SIG-M5 (cell line): ENCODE measurements around the gene NPHP4.
"Not testable (repeated sequence)": the region's sequence is repeated elsewhere in the genome, so short reads cannot be mapped to it uniquely, and the experiment has no call there.

ENCODE experiments used
- DNase-seq: peaks from one replicate; lab custom pipeline; 2025; lab: John Stamatoyannopoulos, UW

NPHP4 gene

GRCh38 chr1:5855196-5855897, 136.9 kb downstream of the NPHP4 start:
- DNase-seq: no peak

- DNase-seq: no peak
Observed at GRCh38 chr1:5854754-5855153, 137.5 kb downstream of the NPHP4 start.

DNA sequence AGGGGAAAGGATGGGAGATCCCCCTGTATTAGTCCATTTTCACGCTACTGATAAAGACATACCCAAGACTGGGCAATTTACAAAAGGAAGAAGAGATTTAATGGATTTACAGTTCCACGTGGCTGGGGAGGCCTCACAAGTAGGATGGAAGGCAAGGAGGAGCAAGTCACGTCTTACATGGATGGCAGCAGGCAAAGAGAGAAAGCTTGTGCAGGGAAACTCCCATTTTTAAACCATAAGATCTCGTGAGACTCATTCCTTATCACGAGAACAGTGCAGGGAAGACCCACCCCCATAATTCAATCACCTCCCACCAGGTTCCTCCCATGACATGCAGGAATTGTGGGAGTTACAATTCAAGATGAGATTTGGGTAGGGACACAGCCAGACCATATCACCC, 138.4 kb downstream of the NPHP4 start:
- not testable (repeated sequence) for DNase-seq

DNA sequence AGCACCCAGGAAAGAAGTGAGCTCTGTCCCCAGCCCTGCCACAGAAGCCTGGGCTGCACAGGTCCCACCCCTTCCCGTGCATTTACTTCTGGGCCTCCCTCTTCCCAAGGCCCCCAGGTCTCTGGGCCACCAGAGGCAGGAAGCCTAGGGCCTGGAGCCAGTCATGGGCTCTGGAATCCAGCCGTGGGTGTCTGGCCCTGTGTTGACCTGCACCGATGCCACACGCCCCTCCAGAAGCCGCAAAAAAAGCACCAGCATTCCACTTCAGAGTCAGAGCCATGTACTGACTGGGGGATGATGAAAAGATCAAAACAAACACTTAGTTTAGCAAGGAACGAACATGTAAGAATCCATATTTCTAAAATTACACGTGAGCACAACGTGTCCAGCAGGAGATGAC, 141.7 kb downstream of the NPHP4 start:
- DNase-seq: no peak

GRCh38 chr1:5849550-5849949, 142.7 kb downstream of the NPHP4 start:
- no peak for DNase-seq

DNA sequence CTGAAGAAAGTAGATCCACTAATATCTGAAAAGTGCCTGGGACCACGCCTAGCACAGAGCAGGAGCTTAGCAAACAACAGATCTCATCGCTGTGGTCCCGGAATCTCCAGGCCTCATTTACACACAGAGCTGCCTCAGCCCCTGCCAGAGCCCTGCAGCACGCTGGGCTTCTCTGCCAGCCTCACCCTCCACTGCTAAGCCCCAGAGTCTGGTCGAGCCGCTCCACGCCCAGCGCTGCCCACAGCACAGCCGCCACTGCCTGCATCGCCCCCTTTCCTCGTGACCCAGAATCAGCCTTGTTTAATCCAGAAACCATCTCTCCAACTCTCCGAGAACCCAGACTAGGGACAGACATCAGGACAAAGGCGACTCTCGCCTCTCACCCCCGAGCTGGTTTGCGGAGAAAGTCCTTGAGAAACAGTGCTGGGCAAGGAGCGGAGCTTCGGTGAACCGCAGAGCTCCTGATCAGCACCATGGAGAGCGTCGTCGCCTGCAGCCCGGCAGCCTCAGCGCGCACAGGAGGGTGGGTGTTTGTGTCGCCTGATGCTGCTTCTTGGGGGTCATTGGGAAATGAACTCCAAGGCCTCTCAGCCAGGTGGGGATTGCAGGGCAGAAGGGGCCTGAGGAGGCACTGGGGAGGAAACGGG, 145.1 kb downstream of the NPHP4 start:
- no peak for DNase-seq

DNA sequence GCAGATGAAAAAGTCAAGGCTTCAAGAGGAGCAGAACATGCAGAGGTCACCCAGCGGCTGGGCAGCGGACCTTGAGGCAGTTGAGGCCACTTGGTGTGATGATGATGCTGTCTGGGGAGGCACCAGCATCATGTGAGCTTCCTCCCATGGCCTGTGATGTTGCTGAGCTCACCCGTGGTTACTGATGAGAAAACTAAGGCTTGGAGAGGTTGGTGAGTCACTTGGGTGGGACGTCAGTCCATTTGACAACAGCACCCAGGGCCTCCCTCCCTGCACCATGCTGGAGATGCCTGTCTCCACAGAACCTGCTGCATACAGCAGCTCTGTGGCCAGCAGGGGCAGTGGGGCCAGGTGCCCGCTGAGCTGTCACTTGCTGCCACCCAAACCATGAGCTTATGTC, 146.8 kb downstream of the NPHP4 start:
- DNase-seq: no peak

DNA sequence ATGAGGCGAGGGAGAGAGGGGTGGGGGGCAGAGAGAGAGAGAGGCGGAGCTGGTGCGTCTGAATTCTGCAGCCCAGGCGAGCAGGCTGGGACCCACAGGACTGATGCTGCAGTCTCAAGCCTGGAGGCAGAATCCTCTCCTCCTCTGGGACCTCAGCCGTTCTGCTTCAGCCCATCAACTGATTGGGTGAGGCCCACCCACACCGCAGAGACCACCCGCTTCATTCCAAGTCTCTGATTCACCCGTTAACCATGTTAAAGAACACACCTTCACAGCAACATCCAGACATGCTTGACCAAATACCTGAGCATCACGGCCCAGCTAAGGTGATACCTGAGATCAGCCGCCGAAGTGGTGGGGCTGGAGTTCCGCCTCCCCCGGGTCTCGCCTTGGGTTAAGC, 147.8 kb downstream of the NPHP4 start:
- no peak for DNase-seq

GRCh38 chr1:5843521-5844096, 148.6 kb downstream of the NPHP4 start:
- no peak for DNase-seq

DNA sequence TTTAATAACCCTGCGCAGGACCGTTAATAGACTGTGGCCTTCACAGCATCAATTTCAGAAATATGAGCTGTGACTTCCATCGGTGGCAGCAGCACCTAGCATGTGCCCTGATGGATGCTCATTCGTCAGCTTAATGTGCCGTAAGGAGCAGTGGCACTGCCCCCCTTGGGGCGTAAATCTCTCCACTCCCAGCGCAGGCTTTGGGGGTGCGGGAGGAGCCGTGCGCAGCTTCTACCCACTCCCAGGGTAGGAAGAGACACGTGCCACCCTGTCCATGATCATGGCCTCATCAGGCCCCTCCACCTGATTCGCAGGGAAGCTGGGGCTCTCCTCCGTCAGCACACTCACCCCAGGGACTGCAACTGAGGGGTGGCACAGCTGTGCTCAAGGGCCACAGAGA, 149.5 kb downstream of the NPHP4 start:
- no peak for DNase-seq

DNA sequence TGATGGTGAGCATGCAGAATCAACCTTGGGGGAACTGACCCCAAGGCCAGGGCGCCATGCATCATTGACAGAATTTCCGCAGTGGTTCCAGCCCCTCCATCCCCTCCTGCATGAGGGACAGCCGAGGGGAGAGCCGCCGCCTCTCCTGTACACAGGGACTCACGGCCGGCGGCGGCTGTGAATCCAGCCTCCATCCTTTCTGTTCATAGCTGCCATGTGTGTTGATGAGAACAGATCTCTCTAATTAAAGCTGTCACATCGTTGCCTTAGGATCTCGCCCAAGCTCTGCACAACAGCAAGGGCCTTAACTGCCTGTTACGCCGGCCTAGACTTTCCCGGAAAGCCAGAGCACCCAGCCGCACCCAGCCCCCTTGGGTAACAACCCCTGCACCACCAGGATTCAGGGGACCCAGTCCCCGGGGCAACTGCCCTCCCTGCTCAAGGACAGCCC, 151.6 kb downstream of the NPHP4 start:
- DNase-seq: no peak

GRCh38 chr1:5839881-5840550, 152.2 kb downstream of the NPHP4 start:
- DNase-seq: no peak

DNA sequence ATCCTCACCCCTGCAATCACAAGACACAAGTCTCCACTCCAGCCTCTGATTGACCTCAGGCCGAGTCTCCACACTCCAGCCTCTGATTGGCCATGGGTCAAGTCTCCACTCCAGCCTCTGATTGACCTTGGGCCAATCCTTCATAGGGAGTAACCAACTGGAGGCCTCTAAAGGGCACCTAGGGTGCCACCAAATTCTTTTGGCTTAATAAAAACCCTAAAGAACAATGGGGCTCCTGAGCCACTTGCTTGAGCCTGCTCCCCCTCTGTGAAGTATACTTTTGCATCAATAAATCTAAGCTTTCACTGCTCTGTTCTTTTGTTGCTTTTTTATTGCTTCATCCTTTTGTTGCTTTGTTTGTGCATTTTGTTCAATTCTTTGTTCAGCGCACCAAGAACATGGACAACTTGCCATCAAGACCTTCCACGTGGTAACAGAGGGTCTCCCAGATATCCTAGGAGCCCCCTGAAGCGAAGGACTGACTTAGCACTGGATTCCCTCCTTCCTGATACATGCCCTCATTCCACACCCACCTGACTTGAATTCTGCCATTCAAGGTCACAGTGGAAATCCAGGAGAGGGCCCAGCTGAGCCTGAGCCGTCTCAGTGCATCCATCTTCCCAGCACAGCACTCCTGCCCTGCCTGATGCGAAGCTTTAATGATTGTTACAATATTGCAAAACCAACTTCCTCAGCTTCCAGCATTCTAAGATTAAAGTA, 152.9 kb downstream of the NPHP4 start:
- DNase-seq: no peak

GRCh38 chr1:5837976-5838653, 154.1 kb downstream of the NPHP4 start:
- no peak for DNase-seq

DNA sequence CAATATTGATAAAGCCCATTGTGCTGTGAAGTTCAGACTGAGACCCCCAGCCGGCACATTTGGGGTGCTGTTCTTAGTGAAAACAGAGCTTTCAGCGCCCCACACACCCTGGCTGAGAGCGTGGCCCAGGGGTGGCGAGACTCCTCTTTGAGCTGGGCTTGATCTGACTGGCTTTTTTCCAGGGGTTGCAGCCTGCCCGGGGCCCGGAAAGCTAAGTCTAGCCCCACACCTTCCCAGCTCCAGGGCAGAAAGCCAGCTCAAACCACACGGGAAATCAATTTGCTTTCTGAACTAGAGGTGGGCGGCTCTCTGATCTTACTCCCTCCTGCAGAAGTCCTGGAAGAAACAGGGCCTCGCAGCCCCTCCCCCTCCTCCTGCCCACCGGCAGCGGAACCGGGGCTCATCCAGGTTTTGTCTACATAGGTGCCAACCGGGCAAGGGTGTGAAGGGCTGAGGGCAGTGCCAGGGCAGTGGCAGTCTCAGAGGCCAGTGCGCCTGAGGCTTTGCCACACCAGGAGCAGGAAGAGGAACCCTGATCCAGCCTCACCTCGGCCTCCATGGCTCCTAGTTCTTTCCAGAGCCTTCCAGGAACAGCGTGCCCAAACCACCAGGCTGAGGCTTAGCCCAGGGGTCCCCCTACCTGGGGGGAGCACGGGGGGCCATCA, 155.3 kb downstream of the NPHP4 start:
- DNase-seq: no peak

- no peak for DNase-seq
Observed at GRCh38 chr1:5835179-5835562, 157.1 kb downstream of the NPHP4 start.

- no peak for DNase-seq
Observed at GRCh38 chr1:5834477-5835178, 157.6 kb downstream of the NPHP4 start.

- no peak for DNase-seq
Observed at GRCh38 chr1:5833911-5834310, 158.3 kb downstream of the NPHP4 start.

- DNase-seq: no peak
Observed at GRCh38 chr1:5832916-5833895, 159.0 kb downstream of the NPHP4 start.
